ENCODE results near the gene FANCF.
"Not testable (repeated sequence)": the region's sequence is repeated elsewhere in the genome, so short reads cannot be mapped to it uniquely, and the experiment has no call there.

The FANCF gene

DNA sequence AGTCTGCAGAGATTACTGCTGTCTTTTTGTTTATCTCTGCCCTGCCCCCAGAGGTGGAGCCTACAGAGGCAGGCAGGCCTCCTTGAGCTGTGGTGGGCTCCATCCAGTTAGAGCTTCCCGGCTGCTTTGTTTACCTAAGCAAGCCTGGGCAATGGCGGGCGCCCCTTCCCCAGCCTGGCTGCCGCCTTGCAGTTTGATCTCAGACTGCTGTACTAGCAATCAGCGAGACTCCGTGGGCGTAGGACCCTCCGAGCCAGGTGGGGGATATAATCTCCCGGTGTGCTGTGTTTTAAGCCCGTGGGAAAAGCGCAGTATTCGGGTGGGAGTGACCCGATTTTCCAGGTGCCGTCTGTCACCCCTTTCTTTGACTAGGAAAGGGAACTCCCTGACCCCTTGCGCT, 26.7 kb upstream of the FANCF start:
- not testable (repeated sequence) for H4K91ac ChIP-seq (ENCODE audit: low read depth, low read length, poor library complexity); H4K8ac ChIP-seq (ENCODE audit: low read depth, low read length); H3K4me2 ChIP-seq (ENCODE audit: insufficient read depth, low read length, poor library complexity, severe bottlenecking); DNase-seq (ENCODE audit: low spot score); H3K23ac ChIP-seq (ENCODE audit: low read depth, low read length, poor library complexity); H2AK5ac ChIP-seq (ENCODE audit: low read depth, low read length); H3K9me3 ChIP-seq (replicated peaks in 1 of 2; ENCODE audit: control insufficient read depth in 2 of 2, insufficient read depth in 1 of 2, low read depth in 1 of 2, low read length in 2 of 2); H3K14ac ChIP-seq (ENCODE audit: low read length); H3K4ac ChIP-seq (ENCODE audit: low read length); H3K4me3 ChIP-seq (ENCODE audit: low read length in 2 of 2); H3K9ac ChIP-seq (ENCODE audit: low read depth, low read length, poor library complexity); H3K27me3 ChIP-seq (ENCODE audit: control insufficient read depth in 3 of 3, insufficient read depth in 3 of 3, low read depth in 1 of 3, low read length in 3 of 3); H3K27ac ChIP-seq (replicated peaks; ENCODE audit: low read length); H2BK120ac ChIP-seq (ENCODE audit: low read depth, low read length); H2BK12ac ChIP-seq (ENCODE audit: low read length); H2BK5ac ChIP-seq (ENCODE audit: low read length); H3K36me3 ChIP-seq (replicated peaks in 1 of 2; ENCODE audit: control insufficient read depth in 2 of 2, insufficient read depth in 2 of 2, low read length in 2 of 2); H3K79me1 ChIP-seq (ENCODE audit: low read depth, low read length); H3K4me1 ChIP-seq (ENCODE audit: control insufficient read depth in 2 of 2, insufficient read depth in 1 of 2, low read depth in 1 of 2, low read length in 2 of 2); H3K18ac ChIP-seq (ENCODE audit: low read length); H2BK15ac ChIP-seq (ENCODE audit: low read length)
- WGBS, 2 donors (ENCODE audit: extremely low coverage in 2 of 2, insufficient read length in 2 of 2, insufficient replicate concordance in 1 of 2), result no CpG with 5 or more reads among the region's 15 CpGs
- H2AFZ ChIP-seq (ENCODE audit: low read length), result peak overlapping the region; percentile 45

DNA sequence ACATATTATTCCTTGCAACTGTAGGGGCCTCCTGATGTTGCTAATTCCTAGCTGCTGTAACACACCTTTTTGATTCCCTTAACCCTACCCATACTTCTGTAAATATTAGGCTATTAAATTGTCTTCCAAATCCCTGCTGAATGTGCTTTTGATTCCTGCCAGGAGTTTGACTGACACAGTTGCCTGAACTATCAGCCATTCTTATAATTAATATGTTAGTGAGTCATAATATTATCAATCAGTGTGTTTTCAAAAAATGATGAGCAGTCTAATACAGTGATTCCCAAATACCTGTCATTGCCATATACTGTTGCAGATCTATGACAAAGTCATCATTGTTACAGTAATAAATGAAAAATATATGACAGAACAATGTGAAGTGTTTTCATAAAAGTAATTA, 15.9 kb upstream of the FANCF start:
- no peak overlapping the region for H3K4ac ChIP-seq (ENCODE audit: low read length)
- H3K4me2 ChIP-seq (ENCODE audit: insufficient read depth, low read length, poor library complexity, severe bottlenecking), result no peak overlapping the region
- peaks cover 0 to 5% of the 10 kb centered on the region in 2 donors for H3K4me1 ChIP-seq (ENCODE audit: control insufficient read depth in 2 of 2, insufficient read depth in 1 of 2, low read depth in 1 of 2, low read length in 2 of 2)
- no peaks in the 10 kb centered on the region for H3K79me1 ChIP-seq (ENCODE audit: low read depth, low read length)
- H3K9ac ChIP-seq (ENCODE audit: low read depth, low read length, poor library complexity), result no peak overlapping the region
- no peak overlapping the region for H2BK120ac ChIP-seq (ENCODE audit: low read depth, low read length)
- H2BK5ac ChIP-seq (ENCODE audit: low read length), result no peak overlapping the region
- no peak overlapping the region for H2AFZ ChIP-seq (ENCODE audit: low read length)
- no peak overlapping the region for H3K18ac ChIP-seq (ENCODE audit: low read length)
- H3K23ac ChIP-seq (ENCODE audit: low read depth, low read length, poor library complexity), result no peak overlapping the region
- H3K4me3 ChIP-seq (ENCODE audit: low read length in 2 of 2), result no peak overlapping the region
- no peak overlapping the region for H2BK15ac ChIP-seq (ENCODE audit: low read length)
- H3K27ac ChIP-seq (replicated peaks; ENCODE audit: low read length), result no peak overlapping the region
- no peak for DNase-seq (ENCODE audit: low spot score)
- no peak overlapping the region for H2BK12ac ChIP-seq (ENCODE audit: low read length)
- no peak overlapping the region for H4K8ac ChIP-seq (ENCODE audit: low read depth, low read length)
- H3K27me3 ChIP-seq (ENCODE audit: control insufficient read depth in 3 of 3, insufficient read depth in 3 of 3, low read depth in 1 of 3, low read length in 3 of 3), result no peaks in the 10 kb centered on the region
- H4K91ac ChIP-seq (ENCODE audit: low read depth, low read length, poor library complexity), result no peak overlapping the region
- H3K14ac ChIP-seq (ENCODE audit: low read length), result no peak overlapping the region
- no peak overlapping the region for H2AK5ac ChIP-seq (ENCODE audit: low read depth, low read length)
- H3K9me3 ChIP-seq (replicated peaks in 1 of 2; ENCODE audit: control insufficient read depth in 2 of 2, insufficient read depth in 1 of 2, low read depth in 1 of 2, low read length in 2 of 2), result no peaks in the 10 kb centered on the region
- no peaks in the 10 kb centered on the region for H3K36me3 ChIP-seq (replicated peaks in 1 of 2; ENCODE audit: control insufficient read depth in 2 of 2, insufficient read depth in 2 of 2, low read length in 2 of 2)

DNA sequence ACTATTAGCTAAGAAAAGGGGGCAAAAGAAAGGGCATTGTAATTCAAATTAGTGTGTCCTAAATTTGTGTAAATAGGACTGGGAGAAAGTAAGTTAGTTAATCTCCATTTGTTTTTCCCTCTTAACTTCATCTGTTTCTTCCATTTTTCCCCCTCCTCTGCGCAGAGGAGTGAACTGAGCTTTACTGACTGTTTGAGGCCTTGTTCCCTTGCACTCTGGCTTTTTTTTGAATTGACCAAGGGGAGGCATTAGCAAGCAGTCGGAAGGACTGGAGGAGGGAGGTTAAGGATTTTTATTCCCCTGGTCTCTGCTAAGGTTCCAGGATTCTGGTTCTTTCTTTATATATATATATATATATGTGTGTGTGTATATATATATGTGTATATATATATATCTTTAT, 15.2 kb upstream of the FANCF start:
- no peak overlapping the region for H3K14ac ChIP-seq (ENCODE audit: low read length)
- no peak overlapping the region for H2BK15ac ChIP-seq (ENCODE audit: low read length)
- no peak overlapping the region for H4K91ac ChIP-seq (ENCODE audit: low read depth, low read length, poor library complexity)
- H4K8ac ChIP-seq (ENCODE audit: low read depth, low read length), result no peak overlapping the region
- H3K4me1 ChIP-seq (ENCODE audit: control insufficient read depth in 2 of 2, insufficient read depth in 1 of 2, low read depth in 1 of 2, low read length in 2 of 2), result peaks cover 0 to 5% of the 10 kb centered on the region in 2 donors
- H3K27me3 ChIP-seq (ENCODE audit: control insufficient read depth in 3 of 3, insufficient read depth in 3 of 3, low read depth in 1 of 3, low read length in 3 of 3), result no peaks in the 10 kb centered on the region
- H3K4me2 ChIP-seq (ENCODE audit: insufficient read depth, low read length, poor library complexity, severe bottlenecking), result no peak overlapping the region
- H3K27ac ChIP-seq (replicated peaks; ENCODE audit: low read length), result no peak overlapping the region
- H2AK5ac ChIP-seq (ENCODE audit: low read depth, low read length), result no peak overlapping the region
- peak overlapping the region; percentile 86 for H2AFZ ChIP-seq (ENCODE audit: low read length)
- H3K18ac ChIP-seq (ENCODE audit: low read length), result no peak overlapping the region
- no peak overlapping the region for H2BK120ac ChIP-seq (ENCODE audit: low read depth, low read length)
- H3K79me1 ChIP-seq (ENCODE audit: low read depth, low read length), result no peaks in the 10 kb centered on the region
- H2BK12ac ChIP-seq (ENCODE audit: low read length), result no peak overlapping the region
- no peak overlapping the region for H3K4ac ChIP-seq (ENCODE audit: low read length)
- no peaks in the 10 kb centered on the region for H3K9me3 ChIP-seq (replicated peaks in 1 of 2; ENCODE audit: control insufficient read depth in 2 of 2, insufficient read depth in 1 of 2, low read depth in 1 of 2, low read length in 2 of 2)
- H3K4me3 ChIP-seq (ENCODE audit: low read length in 2 of 2), result no peak overlapping the region
- H3K9ac ChIP-seq (ENCODE audit: low read depth, low read length, poor library complexity), result no peak overlapping the region
- no peaks in the 10 kb centered on the region for H3K36me3 ChIP-seq (replicated peaks in 1 of 2; ENCODE audit: control insufficient read depth in 2 of 2, insufficient read depth in 2 of 2, low read length in 2 of 2)
- DNase-seq (ENCODE audit: low spot score), result no peak
- no peak overlapping the region for H3K23ac ChIP-seq (ENCODE audit: low read depth, low read length, poor library complexity)
- no peak overlapping the region for H2BK5ac ChIP-seq (ENCODE audit: low read length)
- WGBS, 2 donors (ENCODE audit: extremely low coverage in 2 of 2, insufficient read length in 2 of 2, insufficient replicate concordance in 1 of 2), result no CpG with 5 or more reads among the region's 2 CpGs

DNA sequence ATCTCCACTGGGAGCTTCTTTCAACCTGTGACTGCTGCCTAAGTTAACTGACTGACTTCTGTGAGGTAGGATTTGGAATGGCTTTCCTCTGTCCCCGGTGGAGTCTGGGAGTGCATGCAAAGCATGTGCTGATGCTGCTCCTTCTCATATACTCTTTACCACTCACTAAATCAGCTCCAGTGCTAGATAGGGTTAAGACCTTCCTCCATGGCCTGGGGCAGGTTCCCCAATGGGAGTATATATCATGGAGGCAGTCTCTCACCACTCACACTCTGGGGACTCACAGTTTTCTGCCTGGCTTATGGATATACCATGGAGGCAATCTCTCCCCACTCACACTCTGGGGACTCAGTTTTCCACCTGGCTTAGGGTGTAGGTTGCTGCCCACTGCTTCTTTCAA, 10.1 kb upstream of the FANCF start:
- Histone ChIP-seq H3K18ac (ENCODE audit: low read length) (no peak overlapping the region), H2BK12ac (ENCODE audit: low read length) (no peak overlapping the region), H3K9me3 (replicated peaks in 1 of 2; ENCODE audit: control insufficient read depth in 2 of 2, insufficient read depth in 1 of 2, low read depth in 1 of 2, low read length in 2 of 2) (no peaks in the 10 kb centered on the region), H3K4me1 (ENCODE audit: control insufficient read depth in 2 of 2, insufficient read depth in 1 of 2, low read depth in 1 of 2, low read length in 2 of 2) (peaks cover 0 to 2% of the 10 kb centered on the region in 2 donors), H3K79me1 (ENCODE audit: low read depth, low read length) (no peaks in the 10 kb centered on the region), H4K91ac (ENCODE audit: low read depth, low read length, poor library complexity) (no peak overlapping the region), H3K14ac (ENCODE audit: low read length) (no peak overlapping the region), H3K4me2 (ENCODE audit: insufficient read depth, low read length, poor library complexity, severe bottlenecking) (no peak overlapping the region), H3K23ac (ENCODE audit: low read depth, low read length, poor library complexity) (no peak overlapping the region), H4K8ac (ENCODE audit: low read depth, low read length) (no peak overlapping the region), H3K9ac (ENCODE audit: low read depth, low read length, poor library complexity) (no peak overlapping the region), H2BK15ac (ENCODE audit: low read length) (no peak overlapping the region), H2AFZ (ENCODE audit: low read length) (no peak overlapping the region), H2BK5ac (ENCODE audit: low read length) (no peak overlapping the region), H3K4ac (ENCODE audit: low read length) (no peak overlapping the region), H3K27ac (replicated peaks; ENCODE audit: low read length) (no peak overlapping the region), H3K27me3 (ENCODE audit: control insufficient read depth in 3 of 3, insufficient read depth in 3 of 3, low read depth in 1 of 3, low read length in 3 of 3) (no peaks in the 10 kb centered on the region), H3K36me3 (replicated peaks in 1 of 2; ENCODE audit: control insufficient read depth in 2 of 2, insufficient read depth in 2 of 2, low read length in 2 of 2) (no peaks in the 10 kb centered on the region), H2AK5ac (ENCODE audit: low read depth, low read length) (no peak overlapping the region), H2BK120ac (ENCODE audit: low read depth, low read length) (no peak overlapping the region), H3K4me3 (ENCODE audit: low read length in 2 of 2) (no peak overlapping the region)
- DNase-seq (ENCODE audit: low spot score), result no peak
- WGBS, 2 donors (ENCODE audit: extremely low coverage in 2 of 2, insufficient read length in 2 of 2, insufficient replicate concordance in 1 of 2), result no CpG with 5 or more reads among the region's 1 CpG
